ENCODE data around the gene NDC1.
"Not testable (repeated sequence)": the region's sequence is repeated elsewhere in the genome, so short reads cannot be mapped to it uniquely, and the experiment has no call there.

Gene NDC1, protein sequence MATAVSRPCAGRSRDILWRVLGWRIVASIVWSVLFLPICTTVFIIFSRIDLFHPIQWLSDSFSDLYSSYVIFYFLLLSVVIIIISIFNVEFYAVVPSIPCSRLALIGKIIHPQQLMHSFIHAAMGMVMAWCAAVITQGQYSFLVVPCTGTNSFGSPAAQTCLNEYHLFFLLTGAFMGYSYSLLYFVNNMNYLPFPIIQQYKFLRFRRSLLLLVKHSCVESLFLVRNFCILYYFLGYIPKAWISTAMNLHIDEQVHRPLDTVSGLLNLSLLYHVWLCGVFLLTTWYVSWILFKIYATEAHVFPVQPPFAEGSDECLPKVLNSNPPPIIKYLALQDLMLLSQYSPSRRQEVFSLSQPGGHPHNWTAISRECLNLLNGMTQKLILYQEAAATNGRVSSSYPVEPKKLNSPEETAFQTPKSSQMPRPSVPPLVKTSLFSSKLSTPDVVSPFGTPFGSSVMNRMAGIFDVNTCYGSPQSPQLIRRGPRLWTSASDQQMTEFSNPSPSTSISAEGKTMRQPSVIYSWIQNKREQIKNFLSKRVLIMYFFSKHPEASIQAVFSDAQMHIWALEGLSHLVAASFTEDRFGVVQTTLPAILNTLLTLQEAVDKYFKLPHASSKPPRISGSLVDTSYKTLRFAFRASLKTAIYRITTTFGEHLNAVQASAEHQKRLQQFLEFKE

DNA sequence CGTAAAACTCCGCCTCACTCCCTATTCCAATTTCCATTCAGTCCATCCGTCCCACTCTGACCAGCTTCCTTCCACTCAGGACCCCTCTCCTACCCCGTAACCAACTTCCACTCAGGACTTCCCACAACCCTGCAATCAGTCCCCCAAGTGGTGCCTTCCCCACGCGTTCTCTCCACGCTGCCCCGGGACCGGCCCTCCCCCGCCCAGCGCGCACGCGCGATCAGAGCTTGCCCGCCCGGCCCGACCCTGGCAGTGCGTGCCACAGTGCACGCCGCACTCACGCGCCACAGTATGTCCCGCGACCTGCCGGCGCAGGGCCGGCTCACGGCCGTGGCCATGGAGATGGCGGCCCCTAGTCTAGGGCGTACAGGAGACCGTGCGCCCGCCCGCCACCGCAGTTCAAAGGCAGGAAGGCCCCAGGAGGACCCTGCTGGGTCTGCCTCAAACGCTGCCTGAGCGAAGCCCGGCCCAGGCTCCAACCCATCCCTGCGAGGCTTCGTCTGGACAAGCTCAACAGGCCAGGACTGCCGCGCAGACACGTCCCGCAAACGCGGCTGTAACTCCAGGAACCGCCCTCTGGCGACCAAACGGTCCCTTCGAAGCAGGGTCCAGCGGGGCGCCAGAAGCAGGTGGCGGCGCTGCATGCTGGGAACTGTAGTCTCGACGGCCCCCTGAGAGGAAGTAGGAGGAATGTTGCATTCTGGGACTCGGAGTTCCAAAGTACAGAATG lies at the start of gene NDC1:
Gene NDC1, minus strand, starts transcription at position 373 of the 730 bp plus-strand sequence. Its CDS starts 35 bp downstream, at position 338.
- DNase-seq, result peak; percentile 95
- in situ Hi-C loops (cut with HindIII; ENCODE audit: low pct_ligation_motif_present, low pct_unique_long_range_greater_than_20kb, low sequenced_read_pairs), result no loop called here

DNA sequence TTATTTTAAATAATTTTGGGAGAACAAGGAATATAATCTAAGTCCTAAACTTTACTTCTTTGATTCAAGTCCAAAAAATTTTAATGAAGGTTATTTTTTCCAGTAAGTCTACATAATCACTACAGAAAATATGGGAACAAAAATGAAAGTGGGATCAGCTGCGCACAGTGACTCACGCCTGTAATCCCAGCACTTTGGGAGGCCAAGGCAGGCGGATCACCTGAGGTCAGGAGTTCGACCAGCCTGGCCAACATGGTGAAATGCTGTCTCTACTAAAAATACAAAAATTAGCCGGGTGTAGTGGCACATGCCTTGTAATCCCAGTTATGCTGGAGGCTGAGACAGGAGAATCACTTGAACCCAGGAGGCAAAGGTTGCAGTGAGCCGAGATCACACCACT lies 45.5 kb upstream of the NDC1 start:
- DNase-seq; in situ Hi-C loops (cut with HindIII; ENCODE audit: low pct_ligation_motif_present, low pct_unique_long_range_greater_than_20kb, low sequenced_read_pairs): not testable (repeated sequence)

DNA sequence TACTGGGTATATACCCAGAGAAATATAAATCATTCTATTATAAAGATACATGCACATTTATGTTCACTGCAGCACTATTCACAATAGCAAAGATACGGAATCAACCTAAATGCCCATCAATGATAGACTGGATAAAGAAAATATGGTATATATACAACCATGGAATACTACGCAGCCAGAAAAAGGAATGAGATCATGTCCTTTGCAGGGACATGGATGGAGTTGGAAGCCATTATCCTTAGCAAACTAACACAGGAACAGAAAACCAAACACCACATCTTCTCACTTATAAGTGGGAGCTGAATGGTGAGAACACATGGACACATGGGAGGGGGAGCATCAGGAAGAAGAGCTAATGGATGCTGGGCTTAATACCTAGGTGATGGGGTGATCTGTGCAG lies 43.8 kb upstream of the NDC1 start:
- DNase-seq; in situ Hi-C loops (cut with HindIII; ENCODE audit: low pct_ligation_motif_present, low pct_unique_long_range_greater_than_20kb, low sequenced_read_pairs): not testable (repeated sequence)

DNA sequence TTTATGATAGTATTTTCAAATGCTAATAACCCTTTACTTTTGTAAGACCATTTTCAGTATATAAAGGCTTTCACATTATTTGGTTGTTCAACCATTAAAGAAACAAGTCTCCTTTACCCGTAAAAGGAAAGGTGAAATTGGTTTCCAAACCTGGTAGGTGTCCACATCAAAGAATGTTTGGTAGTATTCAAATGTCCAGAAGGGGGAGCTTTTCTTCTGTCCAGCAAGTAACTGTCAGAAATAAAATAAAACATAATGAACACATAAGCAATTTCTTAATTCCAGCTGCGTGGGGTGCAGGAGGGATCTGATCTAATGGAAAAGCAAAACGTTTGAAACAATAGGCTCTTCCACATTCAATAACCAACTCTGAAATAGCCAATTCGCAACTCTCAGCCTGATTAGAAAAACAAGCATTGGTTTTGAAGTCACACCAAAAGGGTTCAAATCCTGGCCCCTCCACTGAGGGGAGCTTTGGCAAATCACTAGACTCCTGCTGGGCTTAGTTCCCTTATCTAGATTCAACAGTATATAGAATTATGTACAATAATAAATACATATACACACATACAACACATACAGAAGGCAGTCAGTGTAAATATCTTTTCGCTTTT lies 40.5 kb upstream of the NDC1 start:
- in situ Hi-C loops (cut with HindIII; ENCODE audit: low pct_ligation_motif_present, low pct_unique_long_range_greater_than_20kb, low sequenced_read_pairs), result no loop called here
- DNase-seq, result peak; percentile 59

DNA sequence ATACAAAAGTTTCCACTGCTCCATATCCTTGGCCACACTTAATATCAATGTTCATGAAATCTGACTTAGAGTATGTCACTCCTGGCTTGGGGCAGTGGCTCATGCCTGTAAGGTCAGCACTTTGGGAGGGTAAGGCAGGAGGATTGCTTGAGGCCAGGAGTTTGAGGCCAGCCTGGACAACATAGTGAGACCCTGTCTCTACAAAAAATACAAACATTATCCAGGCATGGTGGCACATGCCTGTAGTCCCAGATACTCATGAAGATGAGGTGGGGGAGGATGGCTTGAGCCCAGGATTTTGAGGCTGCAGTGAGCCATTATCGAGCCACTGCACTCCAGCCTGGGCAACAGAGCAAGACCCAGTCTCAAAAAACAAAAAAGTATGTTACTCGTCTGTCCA lies 37.1 kb upstream of the NDC1 start:
- DNase-seq; in situ Hi-C loops (cut with HindIII; ENCODE audit: low pct_ligation_motif_present, low pct_unique_long_range_greater_than_20kb, low sequenced_read_pairs): not testable (repeated sequence)

DNA sequence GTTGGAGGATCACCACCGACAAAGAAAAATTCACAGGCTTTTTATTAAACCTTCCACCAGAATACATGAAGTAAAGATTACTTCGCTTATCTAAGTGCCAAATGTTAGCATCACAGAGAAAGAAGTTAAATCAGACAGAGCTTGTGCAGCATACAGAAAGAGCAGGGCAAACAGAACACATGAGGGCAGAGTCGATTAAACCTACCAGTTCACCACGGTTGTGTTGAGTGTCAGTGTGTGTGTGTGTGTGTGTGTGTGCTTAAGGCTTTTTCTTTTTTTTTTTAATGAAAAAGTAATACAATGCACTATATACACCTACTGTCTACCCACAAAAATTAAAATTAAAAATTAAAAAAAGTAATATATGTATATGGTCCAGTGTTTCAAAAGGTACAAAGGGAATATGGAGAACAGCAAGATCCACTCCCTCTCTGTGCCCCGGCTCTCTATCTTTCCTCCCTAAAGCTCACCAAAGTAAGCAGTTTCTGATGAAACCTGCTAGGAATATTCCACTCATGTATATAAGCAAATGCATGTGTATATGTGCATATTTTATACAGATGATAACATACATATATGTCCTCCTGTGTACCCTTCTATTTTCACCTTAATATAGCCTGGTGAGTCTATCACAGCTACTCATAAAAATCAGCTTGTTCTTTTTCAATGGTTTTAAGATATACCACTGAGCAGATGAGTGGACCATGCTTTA lies 33.8 kb upstream of the NDC1 start:
- in situ Hi-C loops (cut with HindIII; ENCODE audit: low pct_ligation_motif_present, low pct_unique_long_range_greater_than_20kb, low sequenced_read_pairs), result no loop called here

DNA sequence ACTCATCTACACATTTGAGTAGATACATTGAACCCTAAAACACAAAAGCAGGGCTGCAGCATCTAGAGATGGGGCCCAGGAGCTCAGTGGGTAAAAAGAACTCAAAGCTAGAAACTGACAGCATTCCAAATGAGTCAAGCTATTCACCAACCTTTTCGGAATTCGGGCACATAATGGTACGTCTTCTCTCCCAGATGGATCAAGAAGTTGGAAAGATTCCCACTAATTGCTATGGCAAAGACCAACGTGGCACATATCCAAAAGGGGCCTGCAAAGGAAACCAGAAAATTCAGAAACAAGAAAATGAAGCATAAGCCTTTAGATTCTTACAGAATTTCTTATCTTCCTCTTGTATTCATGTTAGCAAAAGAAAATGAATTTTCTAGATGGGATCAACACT lies 33.1 kb upstream of the NDC1 start:
- in situ Hi-C loops (cut with HindIII; ENCODE audit: low pct_ligation_motif_present, low pct_unique_long_range_greater_than_20kb, low sequenced_read_pairs), result no loop called here
- DNase-seq, result no peak

More for the DNA sequence above, 33.8 kb upstream of the NDC1 start:
- no peak for DNase-seq

DNA sequence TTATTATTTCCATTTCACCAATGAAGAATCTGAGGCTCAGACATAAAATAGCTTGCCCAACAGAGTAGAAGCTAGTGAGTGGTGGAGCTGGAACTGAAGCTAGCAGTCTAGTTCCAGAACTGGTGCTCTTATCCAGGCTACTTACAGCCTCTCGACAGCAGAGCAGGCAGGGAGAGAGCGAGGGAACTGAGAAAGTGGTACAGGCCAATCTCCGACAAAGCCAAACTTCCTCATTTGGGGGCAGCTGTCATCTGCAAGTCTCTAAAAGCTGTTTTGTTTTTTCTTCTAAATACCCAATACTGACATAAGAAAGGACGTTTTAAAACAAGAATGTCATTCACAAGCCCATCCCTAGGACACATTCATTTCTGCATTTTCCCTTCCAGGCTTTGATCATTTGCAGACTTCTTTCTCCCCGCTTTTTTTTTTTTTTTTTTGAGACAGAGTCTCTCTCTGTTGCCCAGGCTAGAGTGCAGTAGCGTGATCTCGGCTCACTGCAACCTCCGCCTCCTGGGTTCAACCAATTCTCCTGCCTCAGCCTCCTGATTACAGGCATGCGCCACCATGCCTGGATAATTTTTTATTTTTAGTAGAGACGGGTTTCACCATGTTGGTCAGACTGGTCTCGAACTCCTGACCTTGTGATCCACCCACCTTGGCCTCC lies 31.5 kb upstream of the NDC1 start:
- in situ Hi-C loops (cut with HindIII; ENCODE audit: low pct_ligation_motif_present, low pct_unique_long_range_greater_than_20kb, low sequenced_read_pairs), result no loop called here
- DNase-seq, result no peak

DNA sequence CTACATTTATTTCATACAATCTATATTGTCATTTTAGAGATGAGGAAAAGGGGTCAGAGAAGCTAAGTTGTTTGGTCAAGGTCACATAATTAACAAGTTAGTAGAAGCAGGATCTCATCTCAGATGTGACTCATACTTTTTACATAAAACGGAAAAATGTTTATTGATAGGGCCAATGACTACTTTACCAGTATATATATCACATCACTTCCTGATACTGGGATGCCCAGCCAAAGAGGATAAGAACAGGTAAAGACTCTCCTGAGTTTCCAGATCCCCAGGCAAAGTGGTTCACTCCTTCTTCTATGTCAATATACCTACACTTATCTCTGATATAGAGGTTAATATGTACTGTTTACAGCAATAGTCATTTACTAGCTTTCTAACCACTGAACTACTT lies 30.5 kb upstream of the NDC1 start:
- DNase-seq, result no peak
- in situ Hi-C loops (cut with HindIII; ENCODE audit: low pct_ligation_motif_present, low pct_unique_long_range_greater_than_20kb, low sequenced_read_pairs), result no loop called here

DNA sequence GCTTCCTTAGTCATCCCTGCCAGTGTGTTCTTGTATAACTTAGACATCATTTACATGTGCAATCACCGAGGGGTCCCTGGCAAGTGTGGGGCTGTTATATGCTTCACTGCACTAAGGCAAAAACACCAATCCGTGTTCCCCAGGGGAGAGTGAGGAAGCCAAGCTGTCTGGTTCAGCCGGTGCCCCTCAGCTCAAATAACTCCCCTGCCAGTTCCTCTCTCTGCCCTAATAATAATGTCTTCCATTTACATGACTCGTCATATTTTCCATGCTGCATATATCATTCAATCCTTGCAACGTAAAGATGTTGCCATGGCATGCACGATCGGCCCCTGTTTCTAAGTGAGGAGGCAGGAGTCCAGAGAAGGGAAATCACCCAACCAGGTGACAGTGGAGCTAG lies 24.4 kb upstream of the NDC1 start:
- DNase-seq, result no peak
- in situ Hi-C loops (cut with HindIII; ENCODE audit: low pct_ligation_motif_present, low pct_unique_long_range_greater_than_20kb, low sequenced_read_pairs), result no loop called here

DNA sequence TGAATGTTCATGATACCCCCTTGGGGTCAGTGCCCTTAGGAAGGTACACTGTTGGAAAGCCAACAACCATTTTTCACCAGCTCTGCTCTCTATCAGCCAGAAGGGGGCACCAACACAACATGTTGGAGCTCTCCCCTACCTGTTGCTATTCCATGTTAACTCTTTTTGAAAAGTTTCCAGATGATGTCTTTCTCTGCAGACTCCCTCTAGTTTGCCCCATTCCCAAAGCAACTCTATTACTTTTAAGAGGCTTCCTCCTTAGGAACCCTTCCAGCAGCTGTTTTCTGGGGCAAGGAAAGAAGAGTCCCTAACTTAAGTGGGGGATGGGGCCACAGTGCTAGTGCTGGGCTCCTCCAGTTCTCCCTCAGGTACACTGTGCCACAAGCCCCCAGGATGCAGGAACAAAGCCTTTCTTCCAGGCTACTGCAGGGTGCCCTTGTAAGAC lies 22.9 kb upstream of the NDC1 start:
- in situ Hi-C loops (cut with HindIII; ENCODE audit: low pct_ligation_motif_present, low pct_unique_long_range_greater_than_20kb, low sequenced_read_pairs), result no loop called here
- DNase-seq, result peak; percentile 59

DNA sequence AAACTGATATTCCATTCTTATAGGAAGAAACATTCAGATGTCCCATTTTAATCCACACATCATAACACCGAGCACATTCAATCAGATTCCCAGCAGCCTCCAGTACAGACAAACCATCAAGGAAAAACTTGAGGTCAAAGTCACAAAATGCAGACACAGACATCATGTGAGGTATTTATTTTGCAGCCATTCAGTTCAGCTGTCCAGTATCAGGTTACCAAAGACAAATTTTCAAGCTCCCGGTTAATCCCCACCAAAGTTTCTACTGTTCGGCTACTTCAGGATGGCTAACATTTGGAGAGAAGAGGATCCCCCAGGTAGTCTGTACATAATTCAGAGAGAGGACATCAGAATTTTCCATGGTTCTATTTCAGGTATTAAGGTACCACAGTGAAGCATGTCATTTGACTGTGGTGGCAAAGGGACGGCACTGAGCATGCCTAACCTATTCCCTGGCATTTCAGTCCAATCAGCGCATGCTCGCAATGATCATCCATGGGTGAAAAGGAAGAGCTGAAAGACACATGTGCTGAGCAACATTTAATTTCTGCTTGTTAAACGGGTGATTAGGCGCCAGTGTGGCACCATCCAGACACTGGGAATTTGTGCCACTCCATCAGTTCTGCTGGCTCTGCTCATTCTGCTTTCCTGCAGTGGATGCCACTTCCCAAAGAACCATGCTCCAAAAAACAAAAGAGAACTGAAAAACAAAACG lies 13.6 kb upstream of the NDC1 start:
- no peak for DNase-seq
- in situ Hi-C loops (cut with HindIII; ENCODE audit: low pct_ligation_motif_present, low pct_unique_long_range_greater_than_20kb, low sequenced_read_pairs), result no loop called here

DNA sequence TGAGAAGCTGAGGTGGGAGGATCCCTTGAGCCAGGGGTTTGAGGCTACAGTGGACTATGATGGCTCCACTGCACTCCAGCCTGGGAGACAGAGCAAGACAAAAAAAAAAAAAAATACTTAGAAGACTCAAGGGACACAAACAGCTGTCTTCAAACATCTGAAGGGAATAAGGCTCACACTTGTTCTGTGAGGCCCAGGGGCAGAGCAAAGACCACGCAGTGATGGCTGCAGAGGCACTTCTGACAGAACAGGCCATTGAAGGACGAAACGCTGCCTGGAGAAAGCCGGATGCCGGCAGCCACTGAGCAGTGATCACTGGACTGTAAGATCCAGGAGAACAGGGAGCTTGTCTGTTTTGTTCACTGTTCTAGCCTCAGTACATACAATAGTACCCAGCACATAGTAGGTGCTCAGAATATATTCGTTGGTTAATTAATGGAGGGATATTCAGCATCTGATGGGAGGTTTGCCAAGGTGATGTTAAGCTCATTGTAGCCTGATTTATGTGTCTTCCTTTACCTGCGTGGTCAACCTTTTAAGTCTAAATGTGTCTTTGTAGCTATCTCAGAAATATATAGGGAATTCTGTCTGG lies 12.1 kb upstream of the NDC1 start:
- DNase-seq, result no peak
- in situ Hi-C loops (cut with HindIII; ENCODE audit: low pct_ligation_motif_present, low pct_unique_long_range_greater_than_20kb, low sequenced_read_pairs), result no loop called here

DNA sequence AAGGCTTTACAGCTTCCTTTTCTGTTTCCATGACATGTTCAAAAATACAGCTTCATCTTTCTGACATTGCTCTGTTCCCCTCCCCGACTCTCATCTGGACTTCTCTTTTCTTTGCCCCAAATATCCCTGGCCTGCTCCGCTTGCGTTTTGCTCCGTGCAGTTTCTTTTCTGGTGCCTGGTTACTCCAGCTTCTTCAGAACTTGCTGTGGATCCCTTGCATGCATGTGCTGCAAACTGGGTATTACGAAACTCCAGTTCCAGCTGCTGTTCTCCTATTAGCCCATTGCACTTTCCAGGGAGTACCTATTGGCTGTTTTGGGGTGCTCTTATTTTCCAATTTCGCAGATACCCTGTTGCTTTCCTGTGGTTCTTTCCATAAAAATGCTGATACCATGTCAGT lies 9.9 kb upstream of the NDC1 start:
- in situ Hi-C loops (cut with HindIII; ENCODE audit: low pct_ligation_motif_present, low pct_unique_long_range_greater_than_20kb, low sequenced_read_pairs), result no loop called here
- no peak for DNase-seq

DNA sequence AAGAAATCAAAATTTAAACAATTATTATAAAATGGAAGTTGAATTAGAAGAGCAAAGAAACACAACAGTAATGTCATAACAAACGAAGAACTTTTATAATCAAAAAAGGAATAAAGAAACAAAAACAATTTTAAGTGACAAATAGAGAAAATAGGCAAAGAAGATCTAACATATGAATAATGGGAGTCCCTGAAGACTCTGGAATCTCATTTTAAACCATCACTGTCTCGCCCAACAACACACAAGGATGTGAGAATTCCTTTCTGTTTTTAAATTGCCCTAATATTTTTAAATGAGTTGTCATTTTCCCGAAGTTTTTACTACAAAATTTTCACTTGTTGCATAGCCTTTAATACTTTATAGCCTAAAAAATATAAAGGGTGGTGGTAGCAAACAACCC lies 4.3 kb upstream of the NDC1 start:
- no peak for DNase-seq
- in situ Hi-C loops (cut with HindIII; ENCODE audit: low pct_ligation_motif_present, low pct_unique_long_range_greater_than_20kb, low sequenced_read_pairs), result no loop called here

DNA sequence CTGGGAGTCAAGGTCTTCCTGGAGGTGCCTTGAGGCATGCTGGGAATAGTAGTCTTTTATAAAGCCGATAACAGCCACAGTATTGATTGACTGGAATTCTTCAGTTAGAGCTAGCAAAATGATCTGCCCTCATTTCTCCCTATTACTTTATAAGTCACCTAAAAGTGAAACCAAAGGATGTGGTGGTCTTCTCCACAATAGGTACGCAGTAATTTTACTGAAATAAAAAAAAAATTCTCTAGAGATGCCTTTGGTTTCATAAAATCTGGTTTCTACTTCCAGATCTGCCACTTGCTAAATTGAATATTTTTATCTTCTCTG lies 518 bp upstream of the NDC1 start:
- no peak for DNase-seq
- in situ Hi-C loops (cut with HindIII; ENCODE audit: low pct_ligation_motif_present, low pct_unique_long_range_greater_than_20kb, low sequenced_read_pairs), result no loop called here

DNA sequence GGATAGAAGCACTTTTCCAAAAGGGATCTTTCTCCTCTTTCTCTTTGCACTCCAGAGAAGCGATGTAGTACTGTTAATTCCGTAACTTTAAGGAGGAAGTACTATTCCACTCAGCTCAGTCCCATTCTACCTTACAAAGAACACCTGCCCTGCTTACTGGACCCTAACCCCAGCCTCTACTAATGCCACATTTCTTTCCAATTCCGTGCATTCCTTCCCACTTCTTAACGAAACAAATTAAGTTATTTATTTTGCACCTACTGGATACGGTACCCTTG lies 511 bp downstream of the NDC1 start:
- in situ Hi-C loops (cut with HindIII; ENCODE audit: low pct_ligation_motif_present, low pct_unique_long_range_greater_than_20kb, low sequenced_read_pairs), result no loop called here
- peak; percentile 16 for DNase-seq

Data from ACHN (cell line).